Limb (tissue), 2 donors: ENCODE measurements around the gene NASP.
A peak's percentile ranks its signal among the peaks of the same experiment; 100 is the strongest.
"Not testable (repeated sequence)": the region's sequence is repeated elsewhere in the genome, so short reads cannot be mapped to it uniquely, and the experiment has no call there.

Experiments
- DNase-seq, 2 donors: peaks; one replicate each; pipeline ENCODE4 v3.0.0-alpha.2; 2016; ENCODE audit errors: extremely low spot score in 2 of 2

The NASP gene

DNA sequence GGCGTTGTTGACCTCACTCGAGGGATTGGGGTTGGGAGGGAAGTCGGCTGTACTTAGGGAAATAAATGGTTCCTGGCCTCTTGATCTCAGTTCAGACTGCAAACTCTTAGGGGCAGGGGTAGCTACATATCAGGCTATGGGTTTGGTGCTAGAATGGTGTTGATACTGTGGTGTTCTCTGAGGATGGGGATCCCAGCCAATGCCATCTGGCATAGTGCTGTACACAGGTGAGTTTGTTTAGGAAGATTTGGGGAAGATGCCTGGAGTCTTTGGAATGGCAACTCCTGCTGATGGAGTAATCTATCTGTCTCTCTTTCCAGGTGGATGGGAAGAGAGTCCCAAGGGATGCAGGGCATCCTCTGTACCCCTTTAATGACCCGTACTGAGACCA is 14.3 kb upstream of the NASP start:
- no peak for DNase-seq

DNA sequence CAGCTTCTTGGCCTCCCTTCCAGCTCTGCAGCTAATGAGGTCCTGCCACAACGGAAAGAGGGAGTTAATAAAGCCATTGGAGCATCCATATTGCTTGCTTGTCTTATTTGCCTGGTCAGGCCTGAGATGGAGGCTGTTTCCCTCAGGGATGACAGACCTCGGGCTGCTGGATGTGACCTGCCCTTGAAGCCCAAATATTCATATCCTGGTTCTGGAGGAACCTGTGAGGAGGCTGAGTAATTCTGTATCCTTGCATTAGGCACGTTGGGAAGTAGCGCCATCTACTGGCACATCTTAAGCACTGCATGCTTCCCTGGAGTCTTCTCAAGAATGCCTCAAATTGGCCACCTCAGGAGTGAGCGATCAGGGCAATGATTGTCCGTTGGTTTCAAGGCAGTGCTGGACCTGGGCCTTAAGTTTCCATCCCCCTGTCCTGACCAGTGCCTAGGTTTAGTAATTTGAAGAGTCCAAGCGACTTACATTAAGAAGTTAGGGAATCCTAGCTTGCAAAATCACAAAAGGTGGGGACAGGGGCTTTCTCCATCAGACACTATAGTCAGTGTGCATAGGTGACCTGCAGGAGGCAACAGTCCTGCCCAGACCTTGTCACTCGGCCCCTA is 13.8 kb upstream of the NASP start:
- DNase-seq: peak; percentile 71 to 77

DNA sequence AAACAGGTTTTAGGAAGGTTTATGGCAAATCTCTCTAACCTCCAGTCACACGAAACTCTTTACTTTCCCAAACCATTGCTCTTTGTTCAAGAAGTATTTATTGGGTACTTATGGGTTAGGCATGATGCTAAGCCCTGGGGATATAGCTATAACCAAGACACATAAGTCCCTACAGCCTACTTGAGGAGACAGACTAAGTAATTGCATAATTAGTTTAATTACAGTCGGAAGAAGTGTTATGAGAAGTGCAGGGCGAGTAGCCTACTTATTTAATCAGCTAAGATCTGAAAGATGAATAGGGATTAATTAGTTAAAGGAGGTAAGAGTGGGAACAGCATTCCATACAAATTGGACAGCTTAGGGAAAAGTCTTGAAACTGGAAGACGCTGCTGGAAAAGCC is 13.2 kb upstream of the NASP start:
- no peak for DNase-seq

DNA sequence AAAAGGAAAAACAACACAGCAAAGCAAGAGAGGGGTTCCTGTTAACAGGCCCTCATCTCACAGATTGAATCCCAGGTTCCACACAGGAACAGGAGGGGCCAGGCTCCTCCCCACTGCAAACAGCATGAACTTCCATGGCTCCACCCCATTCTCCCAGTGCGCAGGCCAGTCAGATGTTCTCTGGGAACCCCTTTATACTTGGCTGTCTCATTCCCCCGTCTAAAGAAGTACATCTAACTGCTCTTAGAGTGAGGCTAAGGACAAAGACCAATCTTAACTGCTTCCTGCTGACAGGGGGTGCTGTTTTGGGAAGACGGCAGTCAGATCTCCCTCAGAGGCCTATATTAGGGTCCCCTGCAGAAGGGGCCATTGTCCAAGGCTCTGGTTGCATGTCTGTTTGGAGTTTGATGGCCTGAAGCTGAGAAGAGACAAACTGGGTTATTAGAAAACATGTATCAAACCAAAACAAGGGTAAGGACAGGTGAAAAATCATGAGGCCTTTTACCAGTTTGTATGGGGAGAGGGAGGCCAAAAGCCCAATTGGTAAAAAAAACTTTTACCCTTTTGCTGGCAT is 10.5 kb upstream of the NASP start:
- no peak for DNase-seq

DNA sequence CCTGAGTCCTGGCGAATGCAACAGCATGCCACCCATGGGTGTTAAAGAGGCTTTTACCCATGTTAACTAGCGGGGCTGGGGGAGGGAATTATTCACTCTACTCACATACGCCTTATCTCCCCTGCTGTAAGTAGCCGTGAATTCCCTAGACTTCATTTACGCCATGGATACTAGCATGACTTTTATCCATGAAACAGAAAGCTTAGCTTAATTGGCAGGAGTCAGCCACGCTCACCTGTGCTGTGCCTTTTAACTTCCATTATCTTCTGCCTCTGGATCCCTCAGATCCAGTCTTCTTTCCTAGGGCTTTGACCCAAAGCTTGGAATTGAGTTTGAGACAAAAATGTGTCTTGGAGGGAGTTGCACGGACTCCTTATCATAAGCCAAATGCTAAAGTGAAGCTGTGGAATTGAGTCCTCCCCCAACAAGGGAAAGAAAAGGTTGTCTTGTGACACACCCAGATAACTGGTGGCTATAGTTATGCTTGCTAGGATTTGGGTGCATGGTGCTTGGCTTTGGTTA is 9.7 kb upstream of the NASP start:
- no peak for DNase-seq

DNA sequence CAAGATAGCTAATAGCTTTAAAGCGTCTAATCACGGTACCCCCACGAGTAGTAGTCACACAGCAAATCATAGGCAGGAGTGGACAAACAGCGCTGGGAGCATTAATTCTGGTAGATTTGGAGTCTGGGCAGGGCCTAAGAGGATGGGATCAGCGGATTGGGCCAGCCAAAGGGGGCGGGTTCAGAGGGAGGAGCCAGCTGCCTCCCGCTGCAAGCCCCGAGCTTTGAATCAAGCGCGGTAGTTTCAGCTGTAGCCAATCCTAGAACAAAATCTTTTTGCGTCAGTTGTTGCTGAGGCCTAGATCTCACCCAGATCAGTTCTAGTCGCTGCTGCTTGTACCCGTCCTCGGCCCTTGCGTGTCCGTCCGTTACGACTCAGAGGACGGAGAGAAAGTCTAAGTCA is 576 bp upstream of the NASP start:
- peak; percentile 94 to 98 for DNase-seq

DNA sequence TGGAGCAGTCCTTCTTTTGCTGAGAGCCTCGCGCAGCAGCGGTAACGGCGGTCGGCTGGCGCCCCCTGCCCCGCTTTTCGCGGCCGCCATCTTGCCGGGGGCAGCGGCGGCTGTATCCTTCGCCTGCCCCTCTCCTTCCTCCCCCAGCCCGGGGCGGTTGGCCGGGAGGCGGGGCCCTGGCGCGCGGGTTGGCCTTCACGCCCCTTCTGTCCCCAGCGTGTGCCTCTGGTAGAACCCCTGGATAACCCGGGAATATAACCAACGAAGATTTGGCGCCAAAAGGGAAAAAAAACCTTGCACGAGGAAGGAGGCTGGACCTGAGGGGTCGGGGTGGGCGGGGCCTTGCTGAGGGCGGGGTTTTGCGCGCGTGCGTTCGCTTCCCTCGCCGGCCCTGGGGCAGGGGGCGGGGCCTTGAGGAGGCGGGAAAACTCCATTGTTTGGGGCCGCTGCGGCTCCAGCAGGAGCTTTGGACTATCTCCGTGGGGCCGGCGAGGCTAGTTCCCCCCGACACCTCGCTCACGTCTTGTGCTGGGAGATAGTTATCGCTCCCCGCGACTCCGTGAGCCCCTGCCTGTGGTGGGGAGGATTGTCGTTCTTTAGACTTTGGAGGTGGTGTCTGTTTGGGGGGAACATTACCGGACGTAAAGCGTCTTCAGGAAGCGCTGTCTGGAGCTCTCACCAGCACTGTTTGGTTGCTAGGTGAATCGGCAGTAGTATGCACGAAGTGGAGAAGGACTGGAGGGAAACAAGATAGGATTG is 689 bp downstream of the NASP start:
- DNase-seq: peak; percentile 88 to 96

DNA sequence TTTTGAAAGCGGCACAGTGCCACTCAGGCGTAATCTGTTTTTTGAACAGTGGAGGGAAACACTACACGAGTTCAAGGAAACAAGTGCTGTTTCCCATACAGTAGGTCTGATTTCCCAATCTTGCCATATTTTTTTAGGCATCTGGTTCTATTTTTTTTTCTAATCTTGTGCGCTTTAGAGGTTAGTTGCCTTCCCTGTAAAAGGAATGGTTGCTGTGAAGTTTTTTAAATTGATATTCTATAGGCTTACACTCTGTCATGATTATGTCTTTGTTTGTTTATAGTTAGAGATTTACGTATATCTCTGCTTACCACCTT is 1.2 kb downstream of the NASP start:
- no peak for DNase-seq

DNA sequence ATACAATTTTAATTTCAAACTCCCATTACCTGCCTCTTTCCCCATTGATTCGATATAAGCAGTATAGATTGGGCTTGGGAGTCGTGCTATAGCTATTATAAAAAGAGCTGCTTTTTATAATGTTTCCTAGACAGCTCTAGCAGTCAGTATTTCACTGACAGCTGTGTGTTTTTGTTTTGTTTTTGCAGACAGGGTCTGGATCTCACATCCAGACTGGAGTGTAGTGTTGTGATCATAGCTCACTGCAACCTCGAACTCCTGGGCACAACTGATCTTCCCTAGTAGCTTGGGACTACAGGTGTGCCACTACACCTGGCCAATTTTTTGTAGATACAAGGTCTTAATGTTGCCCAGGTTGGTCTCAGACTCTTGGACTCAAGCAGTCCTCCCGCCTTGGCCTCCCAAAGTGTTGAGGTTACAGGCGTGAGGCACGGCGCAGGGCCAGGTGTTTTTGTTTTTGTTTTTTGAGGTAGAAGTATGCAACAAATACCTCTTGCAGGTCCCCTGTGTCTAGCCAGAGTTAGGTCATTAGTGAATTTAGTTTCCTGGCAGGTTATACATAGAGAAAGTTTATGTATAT is 1.7 kb downstream of the NASP start:
- DNase-seq: no peak

DNA sequence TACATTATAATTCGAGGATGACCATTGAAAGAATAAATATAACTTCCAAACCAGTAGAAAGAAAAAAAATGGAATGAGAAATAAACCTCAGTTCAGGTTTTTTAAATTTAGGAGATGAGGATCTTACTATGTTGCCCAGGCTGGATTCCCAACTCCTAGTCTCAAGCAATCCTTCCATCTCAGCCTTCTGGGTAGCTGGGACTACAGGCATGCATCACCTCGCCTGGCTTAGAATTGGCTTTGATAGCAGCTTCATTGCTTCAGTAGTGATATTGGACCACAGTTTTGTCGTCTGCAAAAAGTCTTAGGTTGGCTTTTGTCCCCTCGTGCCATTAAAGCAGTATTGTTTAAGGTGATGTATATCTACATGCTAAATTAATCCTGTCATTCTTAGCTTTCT is 2.9 kb downstream of the NASP start:
- DNase-seq: no peak

DNA sequence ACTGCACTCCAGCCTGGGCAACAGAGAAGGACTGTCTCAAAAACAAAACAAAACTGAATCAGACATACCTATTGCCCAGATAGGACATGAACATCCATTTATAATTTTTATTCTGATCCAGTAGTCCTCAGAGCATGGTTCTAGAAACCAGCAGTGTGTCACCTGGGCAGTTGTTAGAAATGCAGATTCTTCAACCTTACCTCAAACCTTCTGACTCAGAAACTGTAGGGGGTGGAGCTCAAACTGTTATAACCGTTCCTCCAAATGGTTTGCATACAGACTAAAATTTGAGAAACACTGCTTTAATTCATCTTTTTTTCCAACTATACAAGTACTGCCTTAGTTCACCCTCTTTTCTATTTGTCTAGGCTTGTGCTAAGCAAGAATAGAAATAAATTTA is 6.0 kb downstream of the NASP start:
- DNase-seq: no peak

DNA sequence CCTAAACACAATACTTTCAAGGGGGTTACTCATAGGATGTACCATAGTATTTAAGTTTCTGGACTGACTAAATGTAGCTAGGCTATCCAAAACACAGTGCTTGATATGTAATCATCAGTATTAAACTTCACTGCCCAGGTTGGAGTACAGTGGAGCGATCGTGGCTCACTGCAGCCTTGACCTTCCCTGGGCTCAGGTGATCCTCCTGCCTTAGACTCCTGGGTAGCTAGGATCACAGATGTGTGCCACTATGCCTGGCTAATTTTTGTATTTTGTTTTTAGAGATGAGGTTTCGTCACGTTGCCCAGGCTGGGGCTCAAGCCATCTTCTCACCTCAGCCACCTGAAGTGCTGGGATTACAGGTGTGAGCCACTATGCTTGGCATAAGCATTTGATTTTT is 10.6 kb downstream of the NASP start:
- DNase-seq: no peak

DNA sequence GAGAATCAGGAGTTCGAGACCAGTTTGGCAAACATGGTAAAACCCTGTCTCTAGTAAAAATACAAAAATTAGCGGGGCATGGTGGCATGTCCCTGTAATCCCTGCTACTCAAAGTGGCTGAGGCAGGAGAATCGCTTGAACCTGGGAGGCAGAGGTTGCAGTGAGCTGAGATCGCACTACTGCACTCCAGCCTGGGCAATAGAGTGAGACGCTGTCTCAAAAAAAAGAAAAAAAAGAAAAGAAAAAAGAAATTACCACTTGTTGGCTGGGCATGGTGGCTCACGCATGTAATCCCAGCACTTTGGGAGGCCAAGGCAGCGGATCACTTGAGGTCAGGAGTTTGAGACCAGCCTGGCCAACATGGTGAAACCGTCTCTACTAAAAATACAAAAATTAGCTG is 12.9 kb downstream of the NASP start:
- not testable (repeated sequence) for DNase-seq

DNA sequence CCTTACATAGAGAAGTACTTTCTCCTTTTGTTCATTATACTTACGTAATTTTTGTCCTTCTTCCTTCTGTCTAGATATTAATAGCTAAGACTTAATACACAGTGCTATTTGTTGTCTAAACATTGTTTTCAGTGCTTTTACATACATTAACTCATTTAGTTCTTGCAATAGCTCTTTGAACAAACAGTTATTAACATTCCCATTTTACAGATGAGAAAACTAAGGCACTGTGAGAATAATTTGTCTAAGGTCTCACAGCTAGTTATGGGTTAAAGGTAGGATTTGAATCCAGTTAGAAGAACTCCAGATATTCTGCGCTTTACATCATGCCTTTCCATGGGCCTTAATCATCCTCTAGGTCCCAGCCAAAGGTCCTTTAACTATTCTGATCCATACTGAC is 20.4 kb downstream of the NASP start:
- no peak for DNase-seq

DNA sequence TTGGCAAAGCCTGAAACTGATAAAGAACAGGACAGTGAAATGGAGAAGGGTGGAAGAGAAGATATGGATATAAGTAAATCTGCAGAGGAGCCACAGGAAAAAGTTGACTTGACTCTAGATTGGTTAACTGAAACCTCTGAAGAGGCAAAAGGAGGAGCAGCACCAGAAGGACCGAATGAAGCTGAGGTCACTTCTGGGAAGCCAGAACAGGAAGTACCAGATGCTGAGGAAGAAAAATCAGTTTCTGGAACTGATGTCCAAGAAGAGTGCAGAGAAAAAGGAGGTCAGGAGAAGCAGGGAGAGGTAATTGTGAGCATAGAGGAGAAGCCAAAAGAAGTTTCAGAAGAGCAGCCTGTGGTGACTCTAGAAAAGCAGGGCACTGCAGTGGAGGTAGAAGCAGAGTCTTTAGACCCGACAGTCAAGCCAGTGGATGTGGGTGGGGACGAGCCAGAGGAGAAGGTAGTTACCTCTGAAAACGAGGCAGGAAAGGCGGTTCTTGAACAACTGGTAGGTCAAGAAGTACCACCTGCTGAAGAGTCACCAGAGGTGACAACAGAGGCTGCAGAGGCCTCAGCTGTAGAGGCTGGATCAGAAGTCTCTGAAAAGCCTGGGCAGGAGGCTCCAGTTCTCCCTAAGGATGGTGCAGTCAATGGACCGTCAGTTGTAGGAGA is 23.7 kb downstream of the NASP start:
- DNase-seq: no peak

DNA sequence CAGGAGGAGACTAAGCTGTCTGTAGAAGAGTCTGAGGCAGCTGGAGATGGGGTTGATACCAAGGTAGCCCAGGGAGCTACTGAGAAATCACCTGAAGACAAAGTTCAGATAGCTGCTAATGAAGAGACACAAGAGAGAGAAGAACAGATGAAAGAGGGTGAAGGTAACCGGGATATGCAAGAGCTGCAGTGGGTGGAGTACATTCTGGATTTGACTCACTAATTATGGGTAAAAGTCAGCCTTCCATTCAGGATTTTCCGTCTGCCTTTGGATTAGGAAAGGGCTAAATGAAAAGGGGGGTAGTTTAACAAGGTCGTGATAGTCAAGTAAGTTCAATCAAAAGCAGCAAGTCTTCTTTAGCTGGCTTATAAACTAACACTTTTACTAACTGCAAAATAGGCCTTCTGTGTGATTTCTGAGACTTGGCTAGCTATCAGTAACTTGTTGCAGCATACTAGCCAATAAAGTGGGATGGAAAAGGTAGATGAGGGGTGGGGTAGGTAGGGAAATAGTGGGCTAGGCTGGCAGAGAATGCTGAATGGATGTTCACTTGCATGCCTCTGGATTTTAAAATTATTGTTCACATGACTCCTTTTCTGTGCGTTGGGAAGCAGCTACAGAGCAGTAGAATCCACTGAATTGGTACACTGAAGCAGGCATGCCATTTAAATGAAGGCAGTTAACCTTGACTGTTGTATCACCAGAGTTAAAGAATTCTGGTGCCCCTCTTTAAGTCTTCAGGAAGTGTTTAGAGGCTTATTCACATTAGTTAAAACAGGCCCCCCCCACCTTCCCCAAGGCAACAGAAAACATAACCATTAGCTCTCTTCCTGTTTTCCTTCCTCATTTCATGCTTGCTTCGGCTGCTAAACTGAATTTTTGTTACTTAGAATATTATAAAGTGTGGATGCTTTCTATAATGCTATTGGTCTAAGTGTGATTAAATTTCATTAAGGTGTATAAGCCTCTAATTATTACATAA is 24.6 kb downstream of the NASP start:
- DNase-seq: no peak

DNA sequence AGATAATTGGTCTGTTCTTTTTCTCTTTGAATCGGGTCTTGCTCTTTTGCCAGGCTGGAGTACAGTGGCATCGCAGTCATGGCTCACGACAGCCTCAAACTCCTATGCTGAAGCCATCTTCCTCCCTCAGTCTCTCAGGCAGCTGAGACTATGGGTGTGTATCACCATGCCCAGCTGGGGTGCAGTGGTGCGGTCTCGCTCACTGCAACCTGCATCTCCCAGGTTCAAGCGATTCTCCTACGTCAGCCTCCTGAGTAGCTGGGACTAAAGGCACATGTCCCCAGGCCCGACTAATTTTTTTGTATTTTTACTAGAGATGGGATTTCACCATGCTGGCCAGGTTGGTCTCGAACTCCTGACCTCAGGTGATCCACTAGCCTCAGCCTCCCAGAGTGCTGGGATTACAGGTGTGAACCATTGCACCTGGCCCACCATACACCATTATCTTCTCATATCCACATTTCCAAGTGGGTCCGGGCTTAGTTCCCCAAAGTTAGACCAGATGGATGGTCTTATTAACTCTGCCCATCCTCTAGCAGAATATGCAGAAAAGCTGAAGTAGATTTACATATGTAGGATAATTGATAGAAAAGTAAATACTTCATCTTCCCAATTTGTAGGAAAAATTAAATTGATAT is 26.9 kb downstream of the NASP start:
- DNase-seq: no peak

DNA sequence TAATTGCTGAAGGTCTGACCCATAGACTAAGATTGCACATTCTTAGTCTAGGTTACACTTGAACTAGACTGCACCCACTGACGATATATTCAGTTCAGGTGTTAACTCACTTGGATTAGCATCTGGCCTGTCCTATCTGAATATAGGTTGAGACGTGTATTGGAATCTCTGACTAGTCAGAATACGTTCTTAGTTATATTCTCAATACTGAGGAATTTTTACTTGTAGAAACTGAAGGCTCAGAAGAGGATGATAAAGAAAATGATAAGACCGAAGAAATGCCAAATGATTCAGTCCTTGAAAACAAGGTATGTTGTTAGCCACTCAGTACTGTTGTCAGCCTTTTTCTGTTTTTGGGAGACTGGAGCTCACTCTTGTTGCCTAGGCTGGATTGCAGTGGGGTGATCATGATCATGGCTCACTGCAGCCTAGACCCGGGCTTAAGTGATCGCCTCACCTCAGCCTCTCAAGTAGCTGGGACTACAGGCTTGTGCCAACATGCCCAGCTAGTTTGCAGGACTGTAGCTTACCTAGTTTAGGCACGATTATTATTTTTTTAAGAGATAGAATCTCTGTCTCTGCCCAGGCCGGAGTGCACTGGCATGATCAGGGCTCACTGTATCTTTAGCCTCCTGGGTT is 29.2 kb downstream of the NASP start:
- no peak for DNase-seq

DNA sequence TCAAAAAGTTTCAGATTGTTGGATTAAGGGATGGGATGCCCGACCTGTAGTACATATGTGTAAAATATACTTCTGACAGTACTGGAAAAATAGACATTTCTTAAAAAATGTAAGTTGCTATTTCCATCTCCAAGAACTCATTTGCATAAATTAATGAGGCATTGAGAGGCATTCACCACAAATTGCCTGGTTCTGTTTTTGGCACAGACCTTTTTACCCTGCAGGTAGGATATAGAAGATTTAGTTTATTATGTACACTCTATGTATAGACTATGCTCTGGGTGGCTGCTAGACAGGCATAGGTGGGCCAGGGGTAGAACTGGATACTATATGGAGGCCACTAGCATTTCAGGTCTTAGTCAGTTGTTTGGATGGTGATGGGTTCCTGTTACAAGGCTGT is 32.0 kb downstream of the NASP start:
- DNase-seq: no peak

DNA sequence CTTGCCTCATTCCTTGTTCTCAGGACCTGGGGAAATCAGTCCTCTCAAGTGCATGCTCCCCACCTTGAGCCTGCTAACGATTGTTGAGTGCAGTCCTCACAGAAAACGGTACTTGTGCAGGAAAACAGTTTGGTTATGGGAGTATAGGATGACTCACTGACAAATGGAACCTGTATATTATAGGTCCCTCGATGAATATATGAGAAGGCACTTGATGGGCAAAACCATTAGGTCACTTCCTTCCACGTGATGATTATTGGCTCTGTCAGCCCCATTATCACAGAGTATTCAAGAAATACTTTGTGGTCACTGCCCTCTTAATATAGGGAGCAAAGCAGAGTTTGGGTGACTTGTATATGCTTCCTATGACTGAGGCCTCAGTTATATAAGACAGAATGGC is 33.8 kb downstream of the NASP start:
- DNase-seq: no peak
